Loucy (cell line): Measurements from ENCODE around the gene ABCG4.
"Not testable (repeated sequence)": the region's sequence is repeated elsewhere in the genome, so short reads cannot be mapped to it uniquely, and the experiment has no call there.

Experiments
- H2AFZ ChIP-seq: fragments of 200-600 bp; sonication (generic); 2 replicates; pipeline ENCODE4 v1.6.0; 2016; ENCODE audit warnings: antibody characterized with exemption, mild to moderate bottlenecking, low read length, moderate library complexity
- H3F3A ChIP-seq: fragments of 200-600 bp; 2 replicates; pipeline ENCODE4 v1.6.0; 2016; ENCODE audit warnings: antibody characterized with exemption, low read depth, mild to moderate bottlenecking
- H3K27me3 ChIP-seq: fragments of 200-600 bp; sonication (generic); 2 replicates; pipeline ENCODE4 v1.6.1; 2014; ENCODE audit warnings: low read length, mild to moderate bottlenecking; ENCODE audit not compliant: insufficient read depth, poor library complexity, severe bottlenecking
- H3K36me3 ChIP-seq: fragments of 200-600 bp; sonication (generic); 2 replicates; pipeline ENCODE4 v1.6.1; 2016; ENCODE audit warnings: low read length; ENCODE audit not compliant: insufficient read depth
- H3K4me1 ChIP-seq: fragments of 200-600 bp; sonication (generic); 2 replicates; pipeline ENCODE4 v1.5.1; 2014; ENCODE audit warnings: low read length, mild to moderate bottlenecking; ENCODE audit not compliant: insufficient read depth, poor library complexity, severe bottlenecking
- H3K4me2 ChIP-seq: fragments of 200-600 bp; sonication (generic); 2 replicates; pipeline ENCODE4 v1.6.0; 2014; ENCODE audit warnings: antibody characterized with exemption, low read length, low read depth, mild to moderate bottlenecking; ENCODE audit not compliant: poor library complexity, severe bottlenecking
- H3K4me3 ChIP-seq: fragments of 200-600 bp; sonication (generic); 2 replicates; pipeline ENCODE4 v1.5.1; 2014; ENCODE audit warnings: low read length, mild to moderate bottlenecking, mixed read lengths; ENCODE audit not compliant: poor library complexity, severe bottlenecking
- H3K79me2 ChIP-seq: fragments of 200-600 bp; sonication (generic); 2 replicates; pipeline ENCODE4 v1.6.1; 2014; ENCODE audit warnings: low read length; ENCODE audit not compliant: insufficient read depth
- H3K9ac ChIP-seq: fragments of 200-600 bp; sonication (generic); 2 replicates; pipeline ENCODE4 v1.6.0; 2014; ENCODE audit warnings: mild to moderate bottlenecking, low read depth, low read length, moderate library complexity; ENCODE audit not compliant: poor library complexity, severe bottlenecking
- H3K9me2 ChIP-seq: fragments of 200-600 bp; sonication (generic); replicated peaks from 2 replicates; pipeline ENCODE4 v1.6.1; 2016; ENCODE audit warnings: low read depth, low read length, mixed read lengths
- H3K9me3 ChIP-seq: fragments of 200-600 bp; sonication (generic); 2 replicates; pipeline ENCODE4 v1.6.1; 2014; ENCODE audit warnings: mild to moderate bottlenecking, antibody characterized with exemption, low read length, low read depth; ENCODE audit not compliant: insufficient read depth
- H4K20me1 ChIP-seq: fragments of 200-600 bp; sonication (generic); 2 replicates; pipeline ENCODE4 v1.6.0; 2014; ENCODE audit warnings: antibody characterized with exemption, low read length, mild to moderate bottlenecking; ENCODE audit not compliant: insufficient read depth, poor library complexity, severe bottlenecking
- EZH2phosphoT487 ChIP-seq: fragments of 200-600 bp; IDR thresholded peaks from 2 replicates; pipeline ENCODE4 v1.6.1; 2018; ENCODE audit warnings: antibody characterized with exemption, mild to moderate bottlenecking, moderate library complexity, borderline replicate concordance
- TF ChIP-seq, protein P1 (sequence below): fragments of 200-600 bp; sonication (generic); conservative IDR thresholded peaks from 2 replicates; pipeline ENCODE4 v1.5.1; 2014; ENCODE audit warnings: mild to moderate bottlenecking, antibody characterized with exemption, low read length

The ABCG4 gene

GRCh38 chr11:119188887-119189286 is 40.0 kb downstream of the ABCG4 start:
- Histone ChIP-seq H3K4me2 (no peak overlapping the region), H3K4me1 (peaks cover 5% of the 10 kb centered on the region), H3K9me2 (no peaks in the 10 kb centered on the region), H3K36me3 (no peaks in the 10 kb centered on the region), H3K9me3 (no peaks in the 10 kb centered on the region), H3K4me3 (no peak overlapping the region), H3K27me3 (no peaks in the 10 kb centered on the region), H2AFZ (no peak overlapping the region), H3K79me2 (no peaks in the 10 kb centered on the region), H3F3A (no peaks in the 10 kb centered on the region), H4K20me1 (no peaks in the 10 kb centered on the region), H3K9ac (no peak overlapping the region)
- no peak for TF ChIP-seq EZH2phosphoT487

- no peaks in the 10 kb centered on the region for H3K27me3 ChIP-seq
- H3K4me3 ChIP-seq: no peak overlapping the region
- no peak overlapping the region for H3K9ac ChIP-seq
- peaks cover 5% of the 10 kb centered on the region for H3K4me1 ChIP-seq
- no peaks in the 10 kb centered on the region for H3K9me2 ChIP-seq
- no peaks in the 10 kb centered on the region for H3F3A ChIP-seq
- no peaks in the 10 kb centered on the region for H4K20me1 ChIP-seq
- H3K79me2 ChIP-seq: no peaks in the 10 kb centered on the region
- no peaks in the 10 kb centered on the region for H3K36me3 ChIP-seq
- H3K9me3 ChIP-seq: no peaks in the 10 kb centered on the region
- no peak overlapping the region for H2AFZ ChIP-seq
- no peak overlapping the region for H3K4me2 ChIP-seq
- TF ChIP-seq, protein P1, sequence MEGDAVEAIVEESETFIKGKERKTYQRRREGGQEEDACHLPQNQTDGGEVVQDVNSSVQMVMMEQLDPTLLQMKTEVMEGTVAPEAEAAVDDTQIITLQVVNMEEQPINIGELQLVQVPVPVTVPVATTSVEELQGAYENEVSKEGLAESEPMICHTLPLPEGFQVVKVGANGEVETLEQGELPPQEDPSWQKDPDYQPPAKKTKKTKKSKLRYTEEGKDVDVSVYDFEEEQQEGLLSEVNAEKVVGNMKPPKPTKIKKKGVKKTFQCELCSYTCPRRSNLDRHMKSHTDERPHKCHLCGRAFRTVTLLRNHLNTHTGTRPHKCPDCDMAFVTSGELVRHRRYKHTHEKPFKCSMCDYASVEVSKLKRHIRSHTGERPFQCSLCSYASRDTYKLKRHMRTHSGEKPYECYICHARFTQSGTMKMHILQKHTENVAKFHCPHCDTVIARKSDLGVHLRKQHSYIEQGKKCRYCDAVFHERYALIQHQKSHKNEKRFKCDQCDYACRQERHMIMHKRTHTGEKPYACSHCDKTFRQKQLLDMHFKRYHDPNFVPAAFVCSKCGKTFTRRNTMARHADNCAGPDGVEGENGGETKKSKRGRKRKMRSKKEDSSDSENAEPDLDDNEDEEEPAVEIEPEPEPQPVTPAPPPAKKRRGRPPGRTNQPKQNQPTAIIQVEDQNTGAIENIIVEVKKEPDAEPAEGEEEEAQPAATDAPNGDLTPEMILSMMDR: no peak
- TF ChIP-seq EZH2phosphoT487: no peak
These were observed 40.5 kb downstream of the ABCG4 start for GRCh38 chr11:119189393-119189792.

GRCh38 chr11:119190531-119190930 is 41.7 kb downstream of the ABCG4 start:
- no peaks in the 10 kb centered on the region for H3F3A ChIP-seq
- TF ChIP-seq, protein P1: no peak
- TF ChIP-seq EZH2phosphoT487: no peak
- no peaks in the 10 kb centered on the region for H3K9me2 ChIP-seq
- H4K20me1 ChIP-seq: no peaks in the 10 kb centered on the region
- H3K4me3 ChIP-seq: no peak overlapping the region
- no peaks in the 10 kb centered on the region for H3K79me2 ChIP-seq
- no peak overlapping the region for H2AFZ ChIP-seq
- no peak overlapping the region for H3K9ac ChIP-seq
- H3K4me1 ChIP-seq: peaks cover 5% of the 10 kb centered on the region
- H3K36me3 ChIP-seq: no peaks in the 10 kb centered on the region
- no peaks in the 10 kb centered on the region for H3K27me3 ChIP-seq
- H3K4me2 ChIP-seq: no peak overlapping the region
- no peaks in the 10 kb centered on the region for H3K9me3 ChIP-seq

GRCh38 chr11:119191265-119191664 is 42.4 kb downstream of the ABCG4 start:
- H3K9ac ChIP-seq, H4K20me1 ChIP-seq, H3F3A ChIP-seq, H3K9me3 ChIP-seq, H3K36me3 ChIP-seq, H3K4me3 ChIP-seq, H3K9me2 ChIP-seq, H3K4me2 ChIP-seq, H3K79me2 ChIP-seq, H3K4me1 ChIP-seq, H3K27me3 ChIP-seq, H2AFZ ChIP-seq: not testable (repeated sequence)
